Activated T-cell treated with anti-CD3 and anti-CD28 coated beads for 1 hour (primary cell): Measurements from ENCODE around the gene THAP11.

ENCODE experiments used
- DNase-seq: peaks from one replicate; pipeline ENCODE4 v3.0.0-alpha.2; 2020; ENCODE audit warnings: low read depth

THAP11 gene

DNA sequence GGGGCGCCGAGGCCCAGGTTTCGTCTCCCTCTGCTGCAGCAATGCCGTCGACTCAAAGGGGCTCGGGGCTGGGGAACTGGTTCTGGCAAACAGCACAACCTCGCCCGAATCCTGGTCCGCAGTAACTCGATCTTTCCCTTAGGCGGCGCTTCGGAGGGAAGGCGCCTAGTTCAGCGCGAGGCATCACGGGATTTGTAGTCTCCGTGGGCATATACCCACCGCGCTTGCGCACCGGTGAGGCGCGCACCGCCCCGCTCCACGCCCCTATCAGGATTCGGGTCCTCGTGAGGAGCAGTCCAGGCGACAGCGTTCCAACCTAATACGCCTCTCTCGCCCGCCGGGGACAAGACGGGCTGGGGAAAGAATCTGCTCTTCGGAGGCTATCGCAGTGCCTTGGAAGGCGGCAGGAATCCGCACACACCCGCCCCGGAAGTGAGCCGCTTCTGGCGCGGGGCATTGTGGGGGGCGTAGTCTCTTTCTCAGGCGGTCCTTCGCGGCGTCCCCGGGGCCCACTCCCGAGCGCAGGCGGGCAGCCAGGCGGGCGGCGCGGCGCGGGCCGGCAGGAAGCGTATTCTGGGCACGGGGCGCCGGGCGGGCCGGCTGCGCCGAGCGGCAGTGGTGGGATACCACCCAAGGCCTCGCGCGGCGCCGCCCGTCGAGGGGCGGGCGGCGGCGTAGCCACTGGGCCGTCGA, at the start of gene THAP11:
TSS of gene THAP11 (plus strand) at position 505 of the 693 bp plus-strand sequence. CDS start 235 bp downstream, outside the sequence.
- peak; percentile 89 for DNase-seq

DNA sequence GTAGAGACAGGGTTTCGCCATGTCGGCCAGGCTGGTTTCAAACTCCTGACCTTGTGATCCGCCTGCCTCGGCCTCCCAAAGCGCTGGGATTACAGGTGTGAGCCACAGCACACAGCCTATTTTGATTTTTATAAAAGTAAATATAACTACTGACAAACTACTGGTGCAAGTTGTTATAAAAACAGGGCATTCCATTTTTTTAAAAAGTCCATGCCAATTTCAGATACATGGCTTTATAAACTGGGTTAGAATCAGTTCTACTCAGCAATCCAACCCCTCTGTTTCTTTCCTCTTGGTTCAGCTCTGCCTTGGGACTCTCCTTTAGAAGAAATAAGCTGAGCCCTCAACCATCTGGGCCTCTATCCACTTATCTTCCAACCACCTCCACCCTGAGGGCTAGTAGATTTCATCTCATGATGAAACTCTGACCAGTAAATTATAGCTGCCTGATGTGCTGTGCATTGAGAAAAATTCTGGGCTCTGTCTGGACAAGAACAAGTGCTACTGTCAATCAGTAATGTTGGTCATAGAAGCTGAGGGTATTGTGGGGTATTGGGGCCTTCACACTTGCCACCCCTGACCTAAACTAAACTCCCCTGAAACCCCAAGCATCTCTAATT, 45.9 kb upstream of the THAP11 start:
- no peak for DNase-seq

DNA sequence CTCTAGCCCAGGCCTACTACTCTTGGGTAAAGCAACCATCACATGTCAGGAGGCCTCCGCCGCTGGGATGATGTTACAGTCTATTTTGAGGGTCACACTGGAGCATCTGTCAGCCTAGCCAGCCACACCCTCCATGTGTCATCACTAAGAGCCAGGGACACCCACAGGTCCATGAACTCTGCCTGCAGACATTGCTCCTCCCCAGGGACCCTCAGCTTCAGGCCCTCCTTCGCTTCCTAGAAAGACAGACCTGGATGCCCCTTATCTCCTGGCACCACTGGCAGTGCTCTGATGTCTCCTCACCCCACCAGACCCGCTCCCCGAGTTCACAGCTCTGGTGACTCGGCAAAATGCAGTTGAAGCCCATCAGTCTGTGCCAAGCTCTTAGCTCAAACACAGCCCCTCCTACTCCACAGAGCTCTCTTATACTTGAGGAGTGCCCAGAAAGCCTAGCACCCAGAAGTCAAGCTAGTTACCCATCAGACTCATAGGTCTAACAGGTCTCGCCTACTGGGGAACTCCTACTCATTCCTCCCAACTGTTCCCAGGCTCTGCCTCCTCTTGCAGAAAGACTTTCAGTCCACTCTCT, 41.7 kb upstream of the THAP11 start:
- no peak for DNase-seq

DNA sequence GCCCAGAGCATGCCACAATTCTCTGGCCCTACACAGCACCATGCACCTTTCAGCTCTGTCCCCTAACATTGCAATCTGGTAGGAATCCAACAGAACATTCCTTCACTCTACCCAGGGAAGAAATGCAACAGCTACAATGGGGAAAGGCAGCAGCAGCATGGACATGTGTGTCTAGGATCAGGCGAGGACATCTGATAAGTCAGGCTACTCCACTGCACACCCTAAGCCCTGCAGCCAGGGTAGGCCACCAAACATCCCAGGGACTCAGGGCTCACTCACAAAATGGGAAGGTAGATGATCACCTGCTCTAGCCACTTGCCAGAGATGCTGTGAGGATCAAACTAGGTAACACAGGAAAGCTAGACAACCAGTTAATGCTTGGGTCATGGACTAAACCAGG, 40.9 kb upstream of the THAP11 start:
- no peak for DNase-seq

DNA sequence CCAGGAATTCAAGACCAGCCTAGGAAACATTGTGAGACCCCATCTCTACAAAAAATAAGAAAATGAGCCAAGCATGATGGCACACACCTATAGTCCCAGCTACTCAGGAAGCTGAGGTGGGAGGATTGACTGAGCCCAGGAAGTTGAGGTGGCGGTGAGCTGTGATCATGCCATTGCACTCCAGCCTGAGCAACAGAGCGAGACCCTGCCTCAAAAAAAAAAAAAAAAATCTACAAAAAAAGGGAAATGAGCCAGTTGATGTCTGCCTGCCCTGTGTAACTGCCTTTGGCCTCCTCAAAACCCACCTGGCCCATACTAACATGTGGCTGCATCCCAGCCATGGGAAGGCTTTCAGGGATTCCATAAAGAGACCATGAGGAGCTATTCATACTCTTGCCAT, 40.2 kb upstream of the THAP11 start:
- no peak for DNase-seq

DNA sequence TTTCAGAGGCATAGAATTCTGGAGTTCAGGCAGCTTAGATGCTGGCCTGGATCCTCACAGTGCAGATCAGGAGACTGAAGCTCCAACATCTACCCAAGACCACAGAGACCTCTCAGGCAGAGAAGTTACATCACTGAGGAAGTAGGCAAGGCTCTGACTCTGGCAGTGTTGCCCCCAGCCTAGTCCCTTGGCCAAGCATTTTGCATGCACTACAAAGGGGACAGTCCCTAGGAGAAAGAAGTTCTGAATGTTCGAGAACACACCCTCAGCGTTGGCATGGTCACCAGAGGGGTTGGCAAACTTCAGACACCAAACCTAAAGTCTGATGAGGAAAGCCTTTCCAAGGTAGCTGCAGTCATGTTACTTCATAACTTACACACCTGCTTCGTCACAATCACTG, 38.2 kb upstream of the THAP11 start:
- DNase-seq = no peak

DNA sequence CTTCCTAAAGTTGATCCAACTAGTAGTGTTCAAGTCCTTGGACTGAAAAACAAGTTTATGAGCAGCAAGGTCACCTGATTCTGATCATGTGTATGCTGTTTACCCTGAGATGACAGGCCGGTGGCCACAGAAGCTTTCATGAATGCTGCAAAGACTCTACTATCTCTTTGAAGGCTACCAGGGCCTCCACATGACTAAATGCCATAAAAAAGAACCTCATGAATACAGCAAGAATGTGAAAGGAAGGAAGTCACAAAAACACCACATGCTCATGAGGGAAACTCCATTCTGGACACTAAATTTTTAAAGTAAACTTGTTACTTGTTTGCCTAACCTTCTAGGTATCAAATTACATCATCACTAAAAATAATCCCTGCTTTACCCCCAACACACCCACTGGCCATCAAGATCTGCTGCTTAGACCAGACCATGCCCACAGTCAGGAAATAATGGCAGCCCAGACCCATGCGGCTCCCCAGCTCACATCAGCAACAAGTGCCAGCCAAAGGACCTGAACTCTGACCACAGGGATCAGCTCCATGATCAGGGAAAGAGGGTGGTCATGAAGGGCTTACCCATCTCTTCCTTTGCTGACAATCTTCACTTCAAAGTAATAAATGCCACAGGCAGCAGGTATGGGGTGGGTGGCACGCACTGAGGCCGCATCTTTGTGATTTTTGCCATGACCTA, 37.1 kb upstream of the THAP11 start:
- DNase-seq = no peak

DNA sequence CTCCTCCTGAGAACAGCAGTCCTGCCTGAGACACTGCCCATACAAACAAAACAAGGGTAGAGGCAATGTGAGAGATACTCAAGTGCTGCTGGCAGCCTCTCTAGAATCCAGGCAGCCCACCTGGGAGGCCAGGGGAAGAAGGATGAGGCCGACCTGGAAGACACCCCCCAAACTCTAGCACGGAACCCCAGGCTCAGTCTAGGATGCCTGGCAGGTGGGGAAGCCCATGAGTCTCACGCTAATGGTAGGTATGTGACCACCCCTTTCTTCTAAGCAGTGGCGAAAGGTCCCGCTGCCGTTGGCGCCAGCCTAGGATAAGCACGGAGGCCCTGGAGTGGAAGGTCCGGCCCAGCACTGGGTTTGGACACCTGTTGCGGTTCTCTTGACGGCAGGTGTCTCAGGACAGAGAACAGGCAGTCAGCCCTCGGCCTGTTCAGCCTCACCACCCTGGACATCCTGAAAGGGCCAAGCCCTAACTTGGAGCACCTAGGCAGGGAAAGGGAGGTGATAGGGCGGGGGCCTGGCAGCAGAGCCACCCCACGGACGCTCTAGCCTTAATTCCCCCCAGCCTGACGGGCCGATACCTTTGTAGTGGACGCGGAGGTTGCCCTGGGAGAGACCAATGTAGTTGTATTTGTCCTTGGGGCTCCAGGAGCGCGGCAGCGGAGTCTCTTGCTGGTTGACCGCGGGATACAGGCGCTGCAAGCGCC, 36.2 kb upstream of the THAP11 start:
- no peak for DNase-seq

DNA sequence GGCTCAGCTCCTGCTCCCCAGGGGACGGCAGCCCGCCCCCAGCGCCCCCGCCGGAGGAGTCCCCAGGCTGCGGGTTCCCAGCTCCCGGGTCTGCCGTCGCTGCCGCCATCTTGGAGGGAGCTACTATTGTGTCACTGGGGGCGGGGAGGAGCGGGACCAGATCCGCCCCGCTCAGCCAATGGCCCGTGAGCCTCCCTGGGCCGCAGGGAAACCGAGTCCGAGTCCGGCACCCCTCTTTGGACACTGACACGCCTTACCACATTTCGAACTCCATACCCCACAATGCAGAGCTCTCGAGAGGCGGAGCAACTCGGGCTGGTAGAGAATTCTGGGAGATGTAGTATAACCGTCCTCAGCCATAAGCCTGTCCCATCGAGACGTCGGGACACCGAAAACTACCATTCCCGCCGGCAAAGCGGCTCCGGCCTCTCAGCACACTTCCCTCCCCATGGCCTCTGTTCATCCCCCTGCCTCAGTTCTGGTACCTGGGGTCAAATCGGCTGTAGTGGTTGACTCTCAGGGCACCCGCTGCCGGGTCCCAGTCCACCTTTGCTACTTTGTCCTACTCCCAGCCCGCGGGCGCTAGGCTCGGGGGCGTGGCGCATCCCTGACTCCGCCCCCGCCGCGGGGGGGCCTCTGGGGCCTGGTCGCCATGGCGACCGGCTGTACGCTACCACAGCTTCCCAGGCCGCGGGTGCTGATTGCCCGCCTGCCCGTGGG, 35.5 kb upstream of the THAP11 start, which contains the start of the genes RANBP10 and TSNAXIP1:
TSS of gene RANBP10 (minus strand) at position 133 of the 720 bp plus-strand sequence. CDS start at position 109, 24 bp downstream.
TSS of gene TSNAXIP1 (plus strand) at position 462 of the 720 bp plus-strand sequence. CDS start 261 bp downstream, outside the sequence.
- peak; percentile 90 for DNase-seq

DNA sequence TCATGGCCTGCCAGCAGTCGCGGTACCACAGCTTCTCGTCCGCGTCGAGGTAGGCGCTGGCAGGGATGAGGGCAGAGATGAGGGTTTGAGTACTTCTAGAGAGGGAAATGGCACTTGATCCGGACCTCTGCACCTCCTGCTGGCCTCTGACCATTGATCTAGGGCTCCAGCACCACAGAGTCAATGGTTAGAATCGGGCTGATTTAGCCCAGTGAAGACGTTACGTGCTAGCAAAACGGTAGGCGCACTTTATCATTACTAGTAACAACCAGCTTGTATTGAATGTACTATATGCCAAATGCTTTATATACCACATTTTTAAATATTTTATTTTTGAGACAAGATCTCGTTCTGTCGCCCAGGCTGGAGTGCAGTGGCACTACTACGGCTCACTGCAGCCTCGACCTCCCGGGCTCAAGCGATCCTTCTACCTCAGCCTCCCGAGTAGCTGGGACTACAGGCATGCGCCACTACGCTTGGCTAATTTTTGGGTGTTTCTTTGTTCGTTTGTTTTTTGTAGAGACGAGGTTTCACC, 34.9 kb upstream of the THAP11 start:
- no peak for DNase-seq

DNA sequence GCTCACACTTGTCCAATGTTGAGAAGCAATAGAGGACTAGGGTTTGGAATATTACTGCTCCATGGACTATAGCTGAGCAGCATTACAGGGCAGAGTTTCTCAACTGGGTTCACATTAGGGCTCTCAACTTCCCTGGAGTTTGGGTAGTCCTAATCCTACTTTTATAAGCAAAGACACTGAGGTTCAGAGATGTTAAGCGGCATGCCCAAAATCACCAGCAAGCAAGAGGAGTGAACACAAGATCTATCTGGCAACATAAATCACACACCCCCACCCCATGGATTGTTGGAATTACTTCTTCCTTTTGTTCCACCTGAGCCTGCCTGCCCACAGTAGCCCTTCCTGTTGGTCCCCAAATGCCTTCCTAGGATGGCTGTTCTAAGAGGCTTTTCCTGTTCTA, 30.2 kb upstream of the THAP11 start:
- no peak for DNase-seq

DNA sequence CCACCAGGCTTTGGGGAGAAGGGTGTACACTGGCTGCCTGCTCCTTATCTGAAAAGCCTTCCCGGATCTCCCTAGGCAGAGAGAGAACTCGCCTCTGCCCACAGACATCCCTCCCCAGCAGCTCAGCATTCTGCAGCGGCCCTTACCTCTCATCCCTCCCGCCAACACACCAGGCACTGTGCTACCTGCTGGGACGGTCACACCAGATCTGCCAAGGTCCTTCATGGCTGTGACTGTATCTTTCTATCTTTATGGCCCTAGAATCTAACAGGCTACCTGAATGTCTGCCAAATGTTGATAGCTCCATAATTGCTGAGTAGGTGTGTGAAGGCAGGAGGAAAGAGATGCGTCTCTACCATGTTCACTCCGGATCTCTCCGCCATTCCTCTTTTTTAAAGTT, 27.6 kb upstream of the THAP11 start:
- DNase-seq = no peak

DNA sequence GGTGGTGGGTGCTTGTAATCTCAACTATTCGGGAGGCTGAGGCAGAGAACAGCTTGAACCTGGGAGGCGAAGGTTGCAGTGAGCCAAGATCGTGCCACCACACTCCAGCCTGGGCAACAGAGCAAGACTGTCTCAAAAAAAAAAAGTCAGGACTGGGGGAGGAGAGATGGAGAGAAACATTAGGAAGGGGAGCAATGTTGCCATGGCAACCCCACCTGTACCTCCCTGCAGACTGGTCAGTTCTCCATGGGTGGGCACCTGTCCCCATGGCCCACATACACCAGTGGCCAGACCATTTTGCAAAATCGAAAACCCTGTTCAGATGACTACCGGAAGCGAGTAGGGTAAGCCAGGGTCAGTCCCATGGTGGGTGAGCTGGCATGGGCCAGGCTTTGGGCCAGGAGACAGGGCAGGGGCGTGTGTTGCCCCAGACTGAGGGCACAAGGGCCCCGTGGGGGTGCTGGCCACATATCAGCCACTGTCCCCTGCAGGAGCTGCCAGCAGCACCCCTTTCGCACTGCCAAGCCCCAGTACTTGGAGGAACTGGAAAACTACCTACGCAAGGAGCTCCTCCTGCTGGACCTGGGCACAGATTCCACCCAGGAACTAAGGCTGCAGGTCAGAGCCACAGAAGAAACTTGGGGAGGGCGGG, 21.4 kb upstream of the THAP11 start:
- no peak for DNase-seq

DNA sequence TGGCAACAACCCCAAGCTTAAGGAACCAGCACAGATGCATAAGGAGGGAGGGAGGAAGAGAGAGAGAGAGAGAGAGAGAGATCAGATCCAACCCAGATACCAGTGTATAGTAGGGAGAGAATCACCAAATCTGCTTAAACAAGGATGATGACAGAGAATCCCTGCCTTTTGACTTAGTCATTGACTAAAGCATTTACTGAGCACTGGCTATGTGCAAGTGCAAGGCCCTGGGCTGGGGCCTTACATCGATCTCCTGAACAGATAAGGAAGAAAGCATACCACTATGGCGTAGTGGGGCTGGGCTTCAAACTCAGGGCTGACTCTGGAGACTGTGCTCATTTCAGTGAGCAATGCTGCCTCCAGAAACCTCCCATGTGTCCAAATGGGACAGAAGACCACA, 19.6 kb upstream of the THAP11 start:
- no peak for DNase-seq

DNA sequence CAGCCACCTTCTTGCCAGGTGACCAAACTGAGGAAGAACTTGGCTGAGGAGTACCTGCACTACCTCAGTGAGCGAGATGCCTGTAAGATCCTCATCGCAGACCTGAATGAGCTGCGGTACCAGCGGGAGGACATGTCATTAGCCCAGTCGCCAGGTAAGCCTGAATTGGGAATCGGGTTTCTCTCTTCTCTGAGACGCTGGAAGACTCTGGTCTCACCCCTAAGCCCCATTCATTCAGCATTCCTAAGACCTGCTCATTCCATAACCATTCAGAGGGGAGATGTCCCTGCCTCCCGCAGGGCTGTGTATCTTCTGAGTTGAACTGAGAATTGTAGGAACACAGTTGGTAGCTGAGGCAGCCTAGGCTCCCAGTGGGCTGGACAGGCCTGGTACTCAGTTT, 17.0 kb upstream of the THAP11 start:
- DNase-seq = no peak

DNA sequence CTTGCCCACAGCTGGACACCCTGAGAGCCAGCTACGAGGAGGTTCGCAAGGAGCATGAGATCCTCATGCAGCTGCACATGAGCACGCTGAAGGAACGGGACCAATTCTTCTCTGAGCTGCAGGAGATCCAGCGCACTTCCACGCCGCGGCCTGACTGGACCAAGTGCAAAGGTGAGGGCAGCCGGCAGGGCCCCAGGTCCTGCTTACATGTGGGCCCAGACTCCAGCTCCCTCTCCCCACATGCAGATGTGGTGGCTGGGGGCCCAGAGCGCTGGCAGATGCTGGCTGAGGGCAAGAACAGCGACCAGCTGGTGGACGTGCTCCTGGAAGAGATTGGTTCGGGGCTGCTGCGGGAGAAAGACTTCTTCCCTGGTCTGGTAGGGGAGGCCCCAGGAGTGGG, 16.2 kb upstream of the THAP11 start:
- DNase-seq = no peak

DNA sequence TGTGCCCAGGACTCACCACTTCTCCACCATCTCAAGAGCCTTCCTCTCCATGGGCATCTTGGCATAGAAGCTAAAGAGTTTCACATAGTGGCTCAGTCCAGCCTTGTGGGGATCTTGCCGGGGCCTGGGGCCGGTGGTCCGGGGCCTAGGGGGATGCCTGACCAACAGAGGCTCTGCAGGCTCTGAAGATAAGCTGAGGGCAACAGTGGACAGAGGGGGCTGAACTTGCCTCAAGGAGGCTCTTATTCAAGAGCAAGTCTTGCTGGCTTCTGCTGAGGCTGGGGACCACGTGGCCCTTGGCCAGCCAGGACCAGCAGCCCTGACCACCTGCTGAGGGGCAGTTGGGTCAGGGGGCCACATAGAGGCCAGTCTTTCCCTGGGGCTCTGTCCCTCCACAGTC, 13.5 kb upstream of the THAP11 start:
- no peak for DNase-seq

DNA sequence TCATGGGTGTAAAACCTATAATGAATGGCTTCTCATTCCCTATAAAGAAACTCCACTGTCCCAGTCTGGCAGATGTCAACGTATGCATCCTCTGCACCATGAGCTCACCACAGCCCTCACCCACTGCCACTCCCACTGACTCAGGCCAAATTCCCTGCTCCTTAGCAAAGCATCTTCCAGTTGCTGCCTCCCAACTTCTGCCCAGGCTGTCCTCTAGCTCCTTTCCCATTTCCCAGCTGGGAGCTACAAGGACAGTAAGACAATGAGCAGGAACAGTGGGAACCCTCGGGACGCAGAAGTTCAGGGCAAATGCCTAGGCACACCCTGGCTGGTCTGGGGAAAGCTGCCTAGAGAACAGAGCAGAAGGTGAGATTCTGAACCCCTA, 9.1 kb upstream of the THAP11 start:
- no peak for DNase-seq

DNA sequence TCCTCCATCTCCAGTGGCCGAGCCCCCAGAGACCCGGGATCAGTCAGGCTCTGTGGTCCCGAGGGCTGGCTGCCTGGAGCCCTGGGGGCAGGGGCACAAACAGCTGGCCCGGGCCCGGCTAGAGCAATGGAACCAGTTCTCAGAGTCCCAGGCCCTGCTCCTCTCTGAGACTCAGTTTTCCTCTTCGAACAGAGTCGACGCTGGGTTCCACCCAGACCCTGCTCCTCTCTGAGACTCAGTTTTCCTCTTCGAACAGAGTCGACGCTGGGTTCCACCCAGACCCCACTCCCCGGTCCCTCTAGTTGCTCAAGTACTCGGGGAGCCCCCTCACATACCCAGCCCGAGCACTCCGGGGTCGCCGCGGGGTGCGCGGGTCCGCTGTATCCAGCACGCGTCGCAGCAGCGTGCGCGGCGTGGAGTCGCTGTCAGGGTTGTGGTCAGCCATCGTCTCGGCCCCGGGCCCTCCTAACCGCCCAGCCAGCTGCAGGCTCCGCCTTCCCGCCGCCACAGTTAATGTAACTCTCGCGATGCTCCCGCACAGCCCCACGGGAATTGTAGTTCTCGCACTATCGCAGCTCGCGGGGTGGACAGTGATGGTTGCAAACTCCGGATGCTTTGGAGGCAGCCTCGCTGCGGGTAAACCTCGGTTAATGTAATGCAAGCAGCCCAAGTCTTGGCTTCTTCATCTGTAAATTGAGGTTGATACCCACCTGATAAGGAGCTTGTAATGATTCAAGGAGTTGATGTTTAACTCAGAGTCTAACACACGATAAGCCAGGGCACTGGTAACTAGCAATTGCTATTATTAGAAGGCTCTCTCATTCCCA, 8.5 kb upstream of the THAP11 start:
- DNase-seq = peak; percentile 86

DNA sequence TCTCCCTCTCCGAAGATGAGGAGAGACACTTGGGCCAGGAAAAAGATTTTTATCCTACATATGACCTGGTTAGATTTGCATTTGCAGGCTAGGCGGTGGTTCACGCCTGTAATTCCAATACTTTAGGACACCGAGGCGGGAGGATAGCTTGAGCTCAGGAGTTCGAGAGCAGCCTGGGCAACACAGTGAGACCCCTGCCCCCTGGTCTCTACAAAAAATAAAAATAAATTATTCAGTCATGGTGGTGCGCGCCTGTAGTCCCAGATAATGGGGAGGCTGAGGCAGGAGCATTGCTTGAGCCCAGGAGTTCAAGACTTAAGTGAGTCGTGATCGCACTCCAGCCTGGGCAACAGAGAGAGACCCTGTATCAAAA, 7.9 kb upstream of the THAP11 start:
- no peak for DNase-seq
